SK-N-SH (cell line): ENCODE measurements around the gene GOLGB1. TPM values are rescaled to one million over a fixed set of nuclear protein-coding genes. Genes with fewer than 3 reads are reported as not detected.
A peak's percentile ranks its signal among the peaks of the same experiment; 100 is the strongest.

Source experiments
- CTCF ChIA-PET: fragments of 300-600, 350-600 bp; formaldehyde crosslinking; extraction: SDS; loops from one replicate; lab custom pipeline; 2021; lab: Yijun Ruan, JAX
- POLR2A ChIA-PET: fragments of 350-600 bp; sonication (Branson Sonifier 250); formaldehyde crosslinking; extraction: SDS; loops from one replicate; lab custom pipeline; 2020; ENCODE audit warnings: antibody characterized with exemption, inconsistent platforms; lab: Yijun Ruan, JAX
- DNase-seq: peaks from one replicate; pipeline ENCODE4 v3.0.0; 2012
- H2AFZ ChIP-seq: fragments of 200-600 bp; sonication (generic); 2 replicates; pipeline ENCODE4 v1.8.1; 2016; ENCODE audit warnings: antibody characterized with exemption, mild to moderate bottlenecking, low read depth
- H3F3A ChIP-seq: fragments of 200-600 bp; sonication (generic); replicated peaks from 2 replicates; pipeline ENCODE3; 2016; ENCODE audit warnings: antibody characterized with exemption, mild to moderate bottlenecking; ENCODE audit not compliant: insufficient read depth
- H3K27ac ChIP-seq, 2 experiments: fragments of 200-500 bp in 1 of 2; fragments of 200-600 bp in 1 of 2; sonication (Bioruptor generic) in 1 of 2; sonication (generic), shearing (Covaris generic) in 1 of 2; 2 replicates each; pipeline versions ENCODE4 v1.5.1 to v1.6.1; 2014 to 2016; ENCODE audit warnings: low read depth in 2 of 2, inconsistent platforms in 1 of 2, low read length in 1 of 2, mild to moderate bottlenecking in 1 of 2, mixed read lengths in 1 of 2
- H3K27me3 ChIP-seq: fragments of 200-600 bp; sonication (generic), shearing (Covaris generic); 2 replicates; pipeline ENCODE4 v1.6.1; 2016; ENCODE audit warnings: mixed run types; ENCODE audit not compliant: insufficient read depth
- H3K36me3 ChIP-seq, 2 experiments: fragments of 200-500 bp in 1 of 2; fragments of 200-600 bp in 1 of 2; sonication (Bioruptor generic) in 1 of 2; sonication (generic) in 1 of 2; replicated peaks in 1 of 2; 2 replicates each; pipeline versions ENCODE3 to v1.5.1; 2014 to 2016; ENCODE audit warnings: low read length in 1 of 2, mild to moderate bottlenecking in 1 of 2; ENCODE audit not compliant: insufficient read depth in 2 of 2, control insufficient read depth in 1 of 2
- H3K4me1 ChIP-seq, 2 experiments: fragments of 200-500 bp in 1 of 2; fragments of 200-600 bp in 1 of 2; sonication (Bioruptor generic) in 1 of 2; sonication (generic), shearing (Covaris generic) in 1 of 2; 2 replicates each; pipeline versions ENCODE4 v1.5.1 to v1.6.1; 2014 to 2016; ENCODE audit warnings: low read depth in 1 of 2, low read length in 1 of 2, mixed run types in 1 of 2; ENCODE audit not compliant: insufficient read depth in 2 of 2, control insufficient read depth in 1 of 2
- H3K4me2 ChIP-seq: fragments of 200-600 bp; sonication (generic), shearing (Covaris generic); 2 replicates; pipeline ENCODE4 v1.6.1; 2017; ENCODE audit warnings: mixed run types
- H3K4me3 ChIP-seq, 2 experiments: fragments of 200-500 bp in 1 of 2; fragments of 200-600 bp in 1 of 2; sonication (Bioruptor generic) in 1 of 2; sonication (generic), shearing (Covaris generic) in 1 of 2; 2 replicates each; pipeline versions ENCODE4 v1.5.1 to v1.8.1; 2014 to 2016; ENCODE audit warnings: low read depth in 2 of 2, inconsistent platforms in 1 of 2, low read length in 1 of 2, mild to moderate bottlenecking in 1 of 2, mixed read lengths in 1 of 2, moderate library complexity in 1 of 2
- H3K79me2 ChIP-seq: fragments of 200-600 bp; sonication (generic); 2 replicates; pipeline ENCODE4 v1.8.1; 2017; ENCODE audit warnings: mild to moderate bottlenecking; ENCODE audit not compliant: insufficient read depth
- H3K9ac ChIP-seq: fragments of 200-600 bp; sonication (generic); 2 replicates; pipeline ENCODE4 v1.6.1; 2017; ENCODE audit warnings: mixed run types
- H3K9me2 ChIP-seq: fragments of 200-600 bp; sonication (generic); 2 replicates; pipeline ENCODE4 v1.6.1; 2017; ENCODE audit warnings: mixed run types
- H3K9me3 ChIP-seq: fragments of 200-600 bp; sonication (generic); 2 replicates; pipeline ENCODE4 v1.6.1; 2017; ENCODE audit warnings: mixed run types, mild to moderate bottlenecking, moderate library complexity
- H4K20me1 ChIP-seq: fragments of 200-600 bp; sonication (generic); 2 replicates; pipeline ENCODE4 v1.6.1; 2017; ENCODE audit warnings: mild to moderate bottlenecking, mixed run types; ENCODE audit not compliant: insufficient read depth
- CHD2 ChIP-seq: fragments of 150-350 bp; IDR thresholded peaks from 2 replicates; pipeline ENCODE4 v1.6.1; 2018; ENCODE audit warnings: low read length; ENCODE audit not compliant: partially characterized antibody
- EZH2phosphoT487 ChIP-seq: fragments of 200-600 bp; sonication (generic); IDR thresholded peaks from 2 replicates; pipeline ENCODE4 v1.6.1; 2017; ENCODE audit warnings: low read depth, mixed run types, mild to moderate bottlenecking, antibody characterized with exemption, moderate library complexity, borderline replicate concordance
- FOXJ3 ChIP-seq: sonication (generic); formaldehyde crosslinking; IDR thresholded peaks from 2 replicates; pipeline ENCODE4 v1.5.1; 2020; ENCODE audit warnings: mild to moderate bottlenecking, missing genetic modification reagents
- FOXM1 ChIP-seq: IDR thresholded peaks from 2 replicates; pipeline ENCODE4 v1.4.0; 2012; ENCODE audit warnings: low read depth, mild to moderate bottlenecking
- GATA2 ChIP-seq: sonication (generic); formaldehyde crosslinking; IDR thresholded peaks from 2 replicates; pipeline ENCODE4 v1.5.0; 2020; ENCODE audit warnings: mild to moderate bottlenecking, missing genetic modification reagents
- JUND ChIP-seq: IDR thresholded peaks from 2 replicates; pipeline ENCODE4 v1.4.0; 2012
- RCOR1 ChIP-seq: fragments of 150-350 bp; IDR thresholded peaks from 2 replicates; pipeline ENCODE4 v1.6.1; 2017; ENCODE audit warnings: antibody characterized with exemption, low read length
- TAF1 ChIP-seq: IDR thresholded peaks from 2 replicates; pipeline ENCODE4 v1.6.1; 2012; ENCODE audit warnings: low read depth, mild to moderate bottlenecking, low read length, moderate library complexity, borderline replicate concordance
- TCF12 ChIP-seq: IDR thresholded peaks from 2 replicates; pipeline ENCODE4 v1.4.0; 2012
- TEAD4 ChIP-seq: IDR thresholded peaks from 2 replicates; pipeline ENCODE4 v1.4.0; 2012; ENCODE audit warnings: mild to moderate bottlenecking, borderline replicate concordance; ENCODE audit not compliant: insufficient read depth
- YY1 ChIP-seq: IDR thresholded peaks from 2 replicates; pipeline ENCODE4 v1.4.0; 2012; ENCODE audit warnings: low read depth, mild to moderate bottlenecking
- WGBS: methylation state at CpG from one replicate; pipeline ENCODE4 v1.1.6; 2017; ENCODE audit warnings: low lambda C conversion rate; 5-methylcytosine and 5-hydroxymethylcytosine counted together
- polyA plus RNA-seq, 3 experiments: library from polyadenylated mRNA; depleted of rRNA; stranded (reverse); fragments of >200 nt; gene quantifications; 2 replicates each; pipeline ENCODE4 v1.2.3, GENCODE V29; 2012
- TF ChIP-seq, protein P1 (sequence below): IDR thresholded peaks from 2 replicates; pipeline ENCODE4 v1.4.0; 2012; ENCODE audit warnings: low read depth
- TF ChIP-seq, protein P2 (sequence below): fragments of 150-350 bp; IDR thresholded peaks from 2 replicates; pipeline ENCODE4 v1.6.1; 2017; ENCODE audit warnings: antibody characterized with exemption, low read length, low read depth, borderline replicate concordance
- TF ChIP-seq, protein P3 (sequence below): IDR thresholded peaks from 2 replicates; pipeline ENCODE4 v1.4.0; 2012; ENCODE audit warnings: low read depth, borderline replicate concordance
- TF ChIP-seq, protein P4 (sequence below): fragments of 200-600 bp; sonication (generic); IDR thresholded peaks from 2 replicates; pipeline ENCODE4 v1.6.1; 2017; ENCODE audit warnings: antibody characterized with exemption, mild to moderate bottlenecking, moderate library complexity

The GOLGB1 gene
- polyA plus RNA-seq, 1 of the 3 experiments (the other 2 are of a cell fraction), result 10.3 TPM

DNA sequence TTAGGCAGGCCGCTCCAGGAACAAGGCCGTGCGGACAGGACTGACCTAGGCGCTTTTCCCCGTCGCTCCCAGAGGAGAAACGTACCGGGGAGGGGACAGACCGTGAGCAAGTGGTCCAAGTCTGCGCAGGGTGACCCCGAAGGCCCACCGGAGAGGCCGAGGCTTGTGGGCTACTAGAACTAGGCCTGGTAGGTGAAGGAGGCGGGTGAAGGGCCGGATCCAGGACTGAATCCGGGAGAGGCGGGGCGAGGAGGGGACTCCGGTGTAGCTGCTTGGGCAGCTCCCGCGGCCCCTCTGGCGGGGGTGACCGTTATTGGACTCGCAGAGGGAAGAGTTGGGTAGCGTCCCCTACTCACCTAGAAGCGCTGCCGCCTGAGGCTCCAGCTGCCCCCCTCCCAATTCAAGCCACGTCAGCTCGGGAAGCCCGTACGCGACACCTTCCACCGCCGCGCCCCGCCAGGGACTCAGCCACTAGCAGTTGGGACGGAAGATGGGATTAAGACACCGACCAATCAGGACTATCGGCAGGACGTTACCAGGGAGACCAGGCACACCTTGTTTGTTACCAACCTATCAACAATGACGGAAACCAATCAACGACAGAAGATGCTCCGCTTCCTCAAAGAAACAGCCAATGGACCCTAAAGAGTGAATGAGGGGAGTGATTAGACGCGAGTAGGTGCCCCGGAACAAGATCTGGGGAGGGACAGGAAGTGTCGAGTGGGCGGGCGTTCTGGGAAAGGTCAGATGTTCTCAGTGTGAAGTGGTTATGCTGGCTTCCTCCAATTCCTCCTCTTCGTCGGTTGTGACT is at the start of gene GOLGB1 (continued):
- TF ChIP-seq, protein P1, sequence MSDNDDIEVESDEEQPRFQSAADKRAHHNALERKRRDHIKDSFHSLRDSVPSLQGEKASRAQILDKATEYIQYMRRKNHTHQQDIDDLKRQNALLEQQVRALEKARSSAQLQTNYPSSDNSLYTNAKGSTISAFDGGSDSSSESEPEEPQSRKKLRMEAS, result peak; percentile 38; the same call in 1 of the 2 replicates

DNA sequence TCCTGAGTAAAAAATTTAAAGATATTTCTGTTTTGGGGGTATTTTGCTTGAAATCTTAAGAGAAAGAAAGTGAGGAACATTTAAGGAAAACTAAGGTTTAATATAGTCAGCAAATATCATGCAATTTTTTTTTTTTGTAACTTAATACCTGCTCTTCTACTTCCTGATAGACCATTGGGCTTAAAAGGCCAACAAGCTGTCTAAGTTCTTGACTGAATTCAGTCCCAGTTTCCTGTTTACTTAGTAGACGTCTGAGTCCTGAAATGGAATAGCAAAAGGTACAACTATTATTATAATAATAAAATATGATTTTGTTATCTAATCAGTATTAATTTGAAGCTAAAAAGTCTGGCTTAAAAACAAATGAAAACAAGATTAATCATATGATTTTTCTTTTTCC is 47.4 kb upstream of the GOLGB1 start:
- Histone ChIP-seq H3K36me3 (peaks cover 42 to 53% of the 10 kb centered on the region in 2 experiments), H3K79me2 (no peaks in the 10 kb centered on the region), H3K4me1 (no peaks in the 10 kb centered on the region), H3K27ac (no peak overlapping the region), H3K9ac (no peak overlapping the region), H3K27me3 (no peaks in the 10 kb centered on the region), H3F3A (no peaks in the 10 kb centered on the region), H3K4me2 (no peak overlapping the region), H3K9me3 (no peaks in the 10 kb centered on the region), H3K4me3 (no peak overlapping the region), H2AFZ (no peak overlapping the region), H3K9me2 (no peaks in the 10 kb centered on the region), H4K20me1 (no peaks in the 10 kb centered on the region)
- ChIA-PET POLR2A (no interaction called here), CTCF (no interaction called here)
- DNase-seq, result no peak
- TF ChIP-seq CHD2, result no peak
- TF ChIP-seq JUND, result no peak
- TF ChIP-seq RCOR1, result no peak
- TF ChIP-seq, protein P2, sequence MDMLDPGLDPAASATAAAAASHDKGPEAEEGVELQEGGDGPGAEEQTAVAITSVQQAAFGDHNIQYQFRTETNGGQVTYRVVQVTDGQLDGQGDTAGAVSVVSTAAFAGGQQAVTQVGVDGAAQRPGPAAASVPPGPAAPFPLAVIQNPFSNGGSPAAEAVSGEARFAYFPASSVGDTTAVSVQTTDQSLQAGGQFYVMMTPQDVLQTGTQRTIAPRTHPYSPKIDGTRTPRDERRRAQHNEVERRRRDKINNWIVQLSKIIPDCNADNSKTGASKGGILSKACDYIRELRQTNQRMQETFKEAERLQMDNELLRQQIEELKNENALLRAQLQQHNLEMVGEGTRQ, result no peak
- no peak for TF ChIP-seq EZH2phosphoT487
- TF ChIP-seq TAF1, result no peak
- TF ChIP-seq FOXJ3 (CRISPR knock-in tag), result no peak
- TF ChIP-seq, protein P3, sequence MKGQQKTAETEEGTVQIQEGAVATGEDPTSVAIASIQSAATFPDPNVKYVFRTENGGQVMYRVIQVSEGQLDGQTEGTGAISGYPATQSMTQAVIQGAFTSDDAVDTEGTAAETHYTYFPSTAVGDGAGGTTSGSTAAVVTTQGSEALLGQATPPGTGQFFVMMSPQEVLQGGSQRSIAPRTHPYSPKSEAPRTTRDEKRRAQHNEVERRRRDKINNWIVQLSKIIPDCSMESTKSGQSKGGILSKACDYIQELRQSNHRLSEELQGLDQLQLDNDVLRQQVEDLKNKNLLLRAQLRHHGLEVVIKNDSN, result no peak
- TF ChIP-seq, protein P4, sequence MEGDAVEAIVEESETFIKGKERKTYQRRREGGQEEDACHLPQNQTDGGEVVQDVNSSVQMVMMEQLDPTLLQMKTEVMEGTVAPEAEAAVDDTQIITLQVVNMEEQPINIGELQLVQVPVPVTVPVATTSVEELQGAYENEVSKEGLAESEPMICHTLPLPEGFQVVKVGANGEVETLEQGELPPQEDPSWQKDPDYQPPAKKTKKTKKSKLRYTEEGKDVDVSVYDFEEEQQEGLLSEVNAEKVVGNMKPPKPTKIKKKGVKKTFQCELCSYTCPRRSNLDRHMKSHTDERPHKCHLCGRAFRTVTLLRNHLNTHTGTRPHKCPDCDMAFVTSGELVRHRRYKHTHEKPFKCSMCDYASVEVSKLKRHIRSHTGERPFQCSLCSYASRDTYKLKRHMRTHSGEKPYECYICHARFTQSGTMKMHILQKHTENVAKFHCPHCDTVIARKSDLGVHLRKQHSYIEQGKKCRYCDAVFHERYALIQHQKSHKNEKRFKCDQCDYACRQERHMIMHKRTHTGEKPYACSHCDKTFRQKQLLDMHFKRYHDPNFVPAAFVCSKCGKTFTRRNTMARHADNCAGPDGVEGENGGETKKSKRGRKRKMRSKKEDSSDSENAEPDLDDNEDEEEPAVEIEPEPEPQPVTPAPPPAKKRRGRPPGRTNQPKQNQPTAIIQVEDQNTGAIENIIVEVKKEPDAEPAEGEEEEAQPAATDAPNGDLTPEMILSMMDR, result no peak
- TF ChIP-seq FOXM1, result no peak
- no peak for TF ChIP-seq GATA2 (CRISPR knock-in tag)
- TF ChIP-seq TCF12, result no peak
- TF ChIP-seq YY1, result no peak
- TF ChIP-seq TEAD4, result no peak
- WGBS, result 82% methylated on average over 1 of the region's 1 CpG
